Measurements from ENCODE around the gene CHST9. TPM values are rescaled to one million over a fixed set of nuclear protein-coding genes. Genes with fewer than 3 reads are reported as not detected.

CHST9 gene
- total RNA-seq, 2 experiments from 2014 or later = not detected

DNA sequence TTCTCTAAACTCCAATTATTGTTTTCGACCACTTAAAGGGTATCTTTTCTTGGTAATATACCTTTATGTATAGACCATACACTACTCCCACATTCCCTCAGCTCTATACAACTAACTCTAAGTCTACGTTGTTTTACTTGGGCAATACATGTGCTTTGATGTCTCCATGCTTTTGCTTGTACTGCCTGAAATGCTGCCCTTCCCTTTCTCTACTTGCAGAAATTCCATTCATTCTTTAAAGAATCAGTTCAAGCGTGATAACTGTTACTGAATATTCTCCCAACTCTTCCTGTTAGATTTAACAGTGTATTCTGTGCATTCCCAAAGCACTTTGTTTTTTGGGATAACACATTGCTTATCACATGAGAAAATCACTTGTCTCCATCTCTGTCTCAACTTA is 162.6 kb downstream of the CHST9 start:
- H3K9me3 Mint-ChIP-seq = peaks cover 3% of the 10 kb centered on the region
- DNase-seq = no peak
- ChIA-PET CTCF (no interaction called here), POLR2A (no interaction called here)
- no peaks in the 10 kb centered on the region for H3K4me1 ChIP-seq (ENCODE audit: insufficient read depth, low read length)
- no peak overlapping the region for H3K27ac ChIP-seq (ENCODE audit: low read depth in 1 of 2, low read length in 2 of 2)
- TF ChIP-seq CTCF (IDR thresholded peaks at IDR 0.05) = no peak
- H3K9me3 ChIP-seq (ENCODE audit: control insufficient read depth in 1 of 2, insufficient read depth in 1 of 2, low read length in 2 of 2) = no peaks in the 10 kb centered on the region
- no peak for ATAC-seq (ENCODE audit: poor library complexity)
- H3K4me3 Mint-ChIP-seq = no peak overlapping the region
- no peaks in the 10 kb centered on the region for H3K36me3 ChIP-seq (ENCODE audit: insufficient read depth, low read length)
- no peak overlapping the region for H3K27ac Mint-ChIP-seq
- no peaks in the 10 kb centered on the region for H3K36me3 Mint-ChIP-seq (ENCODE audit: low read depth)
- no peaks in the 10 kb centered on the region for H3K27me3 Mint-ChIP-seq
- H3K27me3 ChIP-seq (ENCODE audit: control insufficient read depth in 1 of 2, insufficient read depth in 2 of 2, low read length in 2 of 2) = no peaks in the 10 kb centered on the region
- no peak overlapping the region for H3K4me3 ChIP-seq (ENCODE audit: low read length)
- intact Hi-C loops (cut with DNase I, micrococcal nuclease) = no loop called here
- H3K4me1 Mint-ChIP-seq (ENCODE audit: low read depth) = no peaks in the 10 kb centered on the region

GRCh38 chr18:27017901-27018500 is 167.1 kb downstream of the CHST9 start:
- intact Hi-C loops (cut with DNase I, micrococcal nuclease) = no loop called here
- CTCF ChIA-PET = no interaction called here
- no peak overlapping the region for H3K4me3 ChIP-seq (ENCODE audit: low read length)
- no peaks in the 10 kb centered on the region for H3K9me3 ChIP-seq (ENCODE audit: control insufficient read depth in 1 of 2, insufficient read depth in 1 of 2, low read length in 2 of 2)
- no peaks in the 10 kb centered on the region for H3K4me1 ChIP-seq (ENCODE audit: insufficient read depth, low read length)
- ATAC-seq (ENCODE audit: poor library complexity) (no peak), DNase-seq (no peak)
- H3K27me3 ChIP-seq (ENCODE audit: control insufficient read depth in 1 of 2, insufficient read depth in 2 of 2, low read length in 2 of 2) = no peaks in the 10 kb centered on the region
- Mint-ChIP-seq H3K4me3 (no peak overlapping the region), H3K36me3 (ENCODE audit: low read depth) (no peaks in the 10 kb centered on the region), H3K9me3 (peaks cover 3% of the 10 kb centered on the region), H3K27ac (no peak overlapping the region), H3K27me3 (no peaks in the 10 kb centered on the region), H3K4me1 (ENCODE audit: low read depth) (no peaks in the 10 kb centered on the region)
- no peak overlapping the region for H3K27ac ChIP-seq (ENCODE audit: low read depth in 1 of 2, low read length in 2 of 2)
- H3K36me3 ChIP-seq (ENCODE audit: insufficient read depth, low read length) = no peaks in the 10 kb centered on the region
- POLR2A ChIA-PET = no interaction called here
- no peak for TF ChIP-seq CTCF (IDR thresholded peaks at IDR 0.05)

- H3K36me3 Mint-ChIP-seq (ENCODE audit: low read depth) = no peaks in the 10 kb centered on the region
- H3K4me1 Mint-ChIP-seq (ENCODE audit: low read depth) = no peaks in the 10 kb centered on the region
- Histone ChIP-seq H3K4me1 (ENCODE audit: insufficient read depth, low read length) (no peaks in the 10 kb centered on the region), H3K27ac (ENCODE audit: low read depth in 1 of 2, low read length in 2 of 2) (no peak overlapping the region), H3K4me3 (ENCODE audit: low read length) (no peak overlapping the region), H3K36me3 (ENCODE audit: insufficient read depth, low read length) (no peaks in the 10 kb centered on the region), H3K9me3 (ENCODE audit: control insufficient read depth in 1 of 2, insufficient read depth in 1 of 2, low read length in 2 of 2) (peaks cover 0 to 7% of the 10 kb centered on the region in 2 experiments), H3K27me3 (ENCODE audit: control insufficient read depth in 1 of 2, insufficient read depth in 2 of 2, low read length in 2 of 2) (no peaks in the 10 kb centered on the region)
- ChIA-PET CTCF (no interaction called here), POLR2A (no interaction called here)
- no peak for TF ChIP-seq CTCF (IDR thresholded peaks at IDR 0.05)
- intact Hi-C loops (cut with DNase I, micrococcal nuclease) = no loop called here
- DNase-seq (no peak), ATAC-seq (ENCODE audit: poor library complexity) (no peak)
- no peak overlapping the region for H3K27ac Mint-ChIP-seq
- no peaks in the 10 kb centered on the region for H3K27me3 Mint-ChIP-seq
- H3K4me3 Mint-ChIP-seq = no peak overlapping the region
- no peaks in the 10 kb centered on the region for H3K9me3 Mint-ChIP-seq
Observed at GRCh38 chr18:27014841-27015240, 170.3 kb downstream of the CHST9 start.

All from CD4-positive, alpha-beta T cell (primary cell).